ENCODE results near the gene HS6ST1.

HS6ST1 gene

GRCh38 chr2:128282246-128282975, 36.3 kb downstream of the HS6ST1 start:
- no peak for DNase-seq (ENCODE audit: low read depth in 2 of 2)

GRCh38 chr2:128281852-128282245, 36.8 kb downstream of the HS6ST1 start:
- no peak for DNase-seq (ENCODE audit: low read depth in 2 of 2)

GRCh38 chr2:128280901-128281321, 37.8 kb downstream of the HS6ST1 start:
- no peak for DNase-seq (ENCODE audit: low read depth in 2 of 2)

GRCh38 chr2:128280158-128280871, 38.4 kb downstream of the HS6ST1 start:
- DNase-seq (ENCODE audit: low read depth in 2 of 2): no peak

GRCh38 chr2:128279786-128280157, 38.9 kb downstream of the HS6ST1 start:
- no peak for DNase-seq (ENCODE audit: low read depth in 2 of 2)

GRCh38 chr2:128279009-128279408, 39.7 kb downstream of the HS6ST1 start:
- DNase-seq (ENCODE audit: low read depth in 2 of 2): no peak

- DNase-seq (ENCODE audit: low read depth in 2 of 2): no peak
These were observed 40.5 kb downstream of the HS6ST1 start for GRCh38 chr2:128277961-128278681.

- no peak for DNase-seq (ENCODE audit: low read depth in 2 of 2)
These were observed 41.6 kb downstream of the HS6ST1 start for GRCh38 chr2:128276878-128277675.

GRCh38 chr2:128275498-128276045, 43.1 kb downstream of the HS6ST1 start:
- no peak for DNase-seq (ENCODE audit: low read depth in 2 of 2)

GRCh38 chr2:128274218-128274617, 44.5 kb downstream of the HS6ST1 start:
- DNase-seq (ENCODE audit: low read depth in 2 of 2): no peak

GRCh38 chr2:128273469-128274081, 45.1 kb downstream of the HS6ST1 start:
- DNase-seq (ENCODE audit: low read depth in 2 of 2): no peak

- DNase-seq (ENCODE audit: low read depth in 2 of 2): no peak
These were observed 45.8 kb downstream of the HS6ST1 start for GRCh38 chr2:128272601-128273468.

- DNase-seq (ENCODE audit: low read depth in 2 of 2): no peak
These were observed 46.6 kb downstream of the HS6ST1 start for GRCh38 chr2:128271911-128272600.

- DNase-seq (ENCODE audit: low read depth in 2 of 2): no peak
These were observed 47.1 kb downstream of the HS6ST1 start for GRCh38 chr2:128271597-128271910.

GRCh38 chr2:128270672-128271596, 47.7 kb downstream of the HS6ST1 start:
- DNase-seq (ENCODE audit: low read depth in 2 of 2): no peak

- DNase-seq (ENCODE audit: low read depth in 2 of 2): no peak
These were observed 48.5 kb downstream of the HS6ST1 start for GRCh38 chr2:128269990-128270671.

- no peak for DNase-seq (ENCODE audit: low read depth in 2 of 2)
These were observed 49.3 kb downstream of the HS6ST1 start for GRCh38 chr2:128269063-128269989.

Measured in stimulated activated CD4-positive, alpha-beta T cell treated with anti-CD3 and anti-CD28 coated beads, Interleukin-12 subunit alpha, Interleukin-12 subunit beta, amount 100 ng/mL, for 24 hours (primary cell).